GF-D8 (cell line): ENCODE data around the gene AK5.
"Not testable (repeated sequence)": the region's sequence is repeated elsewhere in the genome, so short reads cannot be mapped to it uniquely, and the experiment has no call there.

Source experiments
- DNase-seq: peaks from one replicate; lab custom pipeline; 2025; lab: John Stamatoyannopoulos, UW

The AK5 gene

DNA sequence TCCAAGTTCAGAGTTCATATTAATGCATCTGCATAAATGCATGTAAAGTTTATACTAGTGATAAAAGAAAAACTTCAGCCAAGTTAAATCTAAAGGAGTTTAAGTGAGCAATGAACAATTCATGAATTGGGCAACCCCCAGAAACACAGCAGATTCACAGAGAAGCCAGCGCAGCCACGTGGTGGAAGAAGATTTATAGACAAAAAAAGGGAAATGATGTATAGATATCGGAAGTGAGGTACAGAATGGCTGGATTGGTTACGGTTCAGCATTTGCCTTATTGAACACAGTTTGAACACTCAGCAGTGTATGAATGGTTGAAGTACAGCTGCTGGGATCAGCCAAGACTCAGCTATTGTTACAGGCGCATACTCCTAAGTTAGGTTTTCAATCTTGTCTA, 5.7 kb downstream of the AK5 start:
- no peak for DNase-seq

DNA sequence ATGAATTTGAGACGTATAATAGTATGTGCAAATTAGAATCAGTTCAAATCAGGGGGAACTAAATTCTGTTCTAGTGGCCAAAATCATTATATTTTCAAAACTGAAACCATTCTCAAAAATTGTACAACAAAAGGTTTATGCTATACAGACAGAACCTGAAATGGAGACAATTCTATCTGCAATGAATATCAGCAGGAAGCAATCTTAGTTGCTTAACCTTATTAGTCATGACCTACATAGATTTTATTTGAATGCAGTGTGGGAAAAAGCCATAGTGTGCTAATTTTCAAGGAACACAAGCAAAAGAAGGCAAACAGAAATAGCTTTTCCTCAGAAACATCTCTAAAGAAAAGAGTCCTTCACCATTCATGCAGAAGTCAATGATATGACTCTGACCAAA, 6.5 kb downstream of the AK5 start:
- DNase-seq, result no peak

DNA sequence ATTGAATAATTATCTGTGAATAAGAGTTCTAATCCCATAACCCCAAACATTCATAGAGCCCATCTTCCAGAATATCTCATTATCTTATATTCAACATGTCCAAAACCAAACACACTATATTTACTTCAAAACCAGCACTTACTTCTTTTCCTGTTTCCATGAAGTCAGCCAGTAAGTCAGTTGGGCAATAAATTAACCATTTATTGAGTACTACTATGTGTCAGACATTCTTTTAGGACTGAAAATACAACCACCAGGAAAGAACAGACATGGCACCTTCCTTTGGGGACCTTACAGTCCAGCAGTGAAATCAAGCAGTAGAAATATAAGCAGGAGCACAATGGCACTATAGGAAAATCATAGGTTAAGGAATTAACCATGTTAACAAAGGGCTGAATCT, 8.8 kb downstream of the AK5 start:
- DNase-seq, result no peak

DNA sequence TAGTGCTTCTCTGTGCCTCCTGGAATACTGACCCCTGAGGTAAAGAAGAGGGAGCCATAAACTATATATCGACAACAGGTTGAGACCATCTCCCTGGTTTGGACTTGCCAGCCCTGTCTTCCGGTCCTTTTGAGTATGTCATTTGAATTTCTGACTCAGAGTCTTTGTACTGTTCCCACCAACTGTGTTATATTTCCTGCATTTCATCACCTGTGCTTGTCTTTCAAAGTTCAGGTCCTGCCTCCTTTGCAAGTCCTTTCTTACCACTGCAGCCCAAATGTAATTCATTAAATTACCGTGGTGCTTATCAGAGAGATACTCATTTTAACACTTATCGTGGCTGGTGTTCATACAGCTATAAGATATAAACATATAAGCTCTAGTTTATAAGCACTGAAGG, 10.7 kb downstream of the AK5 start:
- DNase-seq, result no peak

DNA sequence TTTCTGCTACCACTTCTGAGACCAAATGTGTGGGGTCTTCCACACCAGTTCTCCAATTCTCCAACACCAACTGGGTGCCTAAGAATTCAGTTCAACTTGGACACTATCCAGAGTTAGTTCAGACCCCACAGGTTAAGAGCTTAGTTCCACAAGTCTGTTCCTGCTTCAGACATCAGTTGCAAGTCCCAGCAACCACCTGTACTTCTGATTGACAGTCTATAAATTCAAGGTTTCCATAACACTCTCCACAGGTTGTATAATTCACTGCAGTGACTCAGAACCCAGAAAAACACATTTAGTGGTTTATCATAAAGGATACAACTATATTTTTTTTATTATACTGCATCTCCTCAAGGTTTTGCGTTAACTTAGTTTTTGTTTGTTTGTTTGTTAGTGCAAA, 18.7 kb downstream of the AK5 start:
- DNase-seq, result no peak

DNA sequence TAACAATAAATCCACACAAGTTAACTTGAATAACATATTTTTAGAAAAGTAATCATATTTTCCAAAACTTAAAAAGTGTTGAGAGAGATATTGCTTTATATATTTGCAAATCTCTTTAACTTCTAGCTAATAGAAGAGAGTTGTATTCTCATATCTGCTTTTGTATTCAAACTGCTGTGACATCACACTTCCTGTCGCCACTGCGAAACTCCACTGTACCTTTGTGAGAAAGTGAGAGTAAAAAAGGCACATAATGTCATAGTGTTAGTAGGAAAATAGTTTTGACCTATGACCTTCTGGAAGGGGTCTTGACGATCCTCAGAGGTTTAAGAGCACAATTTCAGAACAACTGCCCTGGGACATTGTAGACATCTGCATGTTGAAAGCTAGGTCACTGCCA, 21.6 kb downstream of the AK5 start:
- no peak for DNase-seq

DNA sequence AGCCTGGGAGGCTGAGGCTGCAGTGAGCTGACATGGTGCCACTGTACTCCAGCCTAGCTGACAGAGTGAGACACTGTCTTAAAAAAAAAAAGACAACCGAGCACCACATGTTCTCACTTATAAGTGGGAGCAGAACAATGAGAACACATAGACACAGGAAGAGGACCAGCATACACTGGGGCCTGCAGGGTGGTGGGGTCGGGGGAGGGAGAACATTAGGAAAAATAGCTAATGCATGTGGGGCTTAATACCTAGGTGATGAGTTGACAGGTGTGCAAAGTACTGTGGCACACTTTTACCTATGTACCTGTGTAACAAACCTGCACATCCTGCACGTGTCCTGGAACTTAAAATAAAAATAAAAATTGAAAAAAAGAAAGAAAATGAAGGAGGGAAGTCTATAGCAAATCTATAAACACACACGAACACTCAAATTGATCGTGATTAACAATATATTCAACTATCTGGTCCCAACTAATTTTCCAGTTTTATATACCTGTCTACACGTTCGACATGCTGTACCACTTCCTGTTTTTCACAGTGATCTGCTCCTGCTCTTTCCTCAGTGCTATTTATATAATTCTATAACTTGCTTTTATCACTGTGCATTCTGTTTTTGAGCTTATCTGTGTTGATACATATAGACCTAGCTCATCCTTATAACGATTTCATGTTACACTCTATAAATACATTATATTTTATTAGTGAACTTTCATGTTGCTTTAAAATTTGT, 27.2 kb downstream of the AK5 start:
- DNase-seq, result no peak

DNA sequence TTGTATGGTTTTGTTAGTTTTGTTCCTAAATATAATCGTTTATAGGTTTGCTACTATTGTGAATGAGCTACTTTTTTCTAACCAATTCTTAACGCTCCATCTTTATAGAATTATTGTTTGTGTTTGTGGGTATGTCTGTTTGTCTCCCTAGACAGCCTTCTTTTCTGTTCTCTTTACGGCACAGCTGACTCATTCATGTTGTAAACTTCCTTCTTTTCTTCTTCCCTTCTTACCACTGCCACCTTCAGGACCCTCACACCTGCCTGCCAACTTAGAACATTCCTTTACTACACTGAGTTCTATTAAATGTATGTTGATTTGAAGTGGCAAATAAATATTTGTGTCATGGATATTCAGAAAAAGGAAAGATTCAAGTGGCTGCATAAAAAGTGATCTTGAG, 29.1 kb downstream of the AK5 start:
- DNase-seq, result no peak

DNA sequence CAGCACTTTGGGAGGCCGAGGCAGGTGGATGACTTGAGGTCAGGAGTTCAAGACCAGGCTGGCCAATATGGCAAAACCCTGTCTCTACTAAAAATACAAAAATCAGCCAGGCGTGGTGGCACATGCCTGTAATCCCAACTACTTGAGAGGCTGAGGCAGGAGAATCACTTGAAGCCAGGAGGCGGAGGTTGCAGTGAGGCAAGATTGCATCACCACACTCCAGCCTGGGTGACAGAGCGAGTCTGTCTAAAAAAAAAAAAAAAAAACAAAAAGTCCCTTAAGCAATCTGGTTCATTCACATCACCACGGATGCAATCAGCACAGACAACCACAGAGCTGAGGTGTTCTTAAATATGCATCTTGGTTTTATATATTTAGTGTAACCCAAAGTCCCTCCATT, 30.5 kb downstream of the AK5 start:
- not testable (repeated sequence) for DNase-seq

DNA sequence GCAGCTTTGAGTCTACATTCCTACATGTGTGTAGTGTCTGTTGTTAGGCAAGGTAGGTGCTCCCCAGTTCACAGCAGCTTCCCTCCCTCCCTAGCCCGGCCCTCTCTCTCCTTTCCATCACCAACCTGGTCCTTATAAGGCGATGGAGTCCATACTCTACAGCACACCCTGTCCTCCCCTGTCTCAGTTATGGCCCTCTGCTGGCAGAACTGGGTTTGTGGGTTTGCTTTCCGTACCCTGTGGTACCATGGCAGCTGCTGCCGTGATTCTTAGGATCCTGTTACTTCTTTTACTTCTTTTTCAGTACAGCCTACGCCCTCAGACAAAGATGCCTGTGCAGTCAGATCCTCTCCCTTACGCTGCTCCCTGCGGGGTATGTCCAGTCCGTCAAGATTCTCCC, 31.7 kb downstream of the AK5 start:
- DNase-seq, result no peak

DNA sequence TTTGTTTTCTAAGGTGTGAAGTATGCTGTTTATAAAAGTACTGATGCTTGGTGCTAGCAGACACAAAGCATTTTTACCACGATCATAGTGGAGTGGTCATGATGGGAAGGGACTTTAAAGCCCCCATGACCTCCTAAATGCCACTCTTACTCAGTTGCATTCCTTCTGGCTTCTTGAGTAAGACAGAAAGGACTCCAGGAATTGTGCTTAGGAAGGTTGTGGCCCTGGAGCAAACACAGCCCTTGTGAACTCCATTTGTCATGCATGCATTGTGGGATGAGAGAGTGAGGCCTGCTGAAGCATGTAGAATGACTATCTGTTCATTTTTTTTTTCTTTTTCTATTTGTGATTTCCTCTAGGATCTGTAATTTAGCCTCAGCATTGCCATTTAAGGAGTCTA, 34.2 kb downstream of the AK5 start:
- DNase-seq, result no peak

DNA sequence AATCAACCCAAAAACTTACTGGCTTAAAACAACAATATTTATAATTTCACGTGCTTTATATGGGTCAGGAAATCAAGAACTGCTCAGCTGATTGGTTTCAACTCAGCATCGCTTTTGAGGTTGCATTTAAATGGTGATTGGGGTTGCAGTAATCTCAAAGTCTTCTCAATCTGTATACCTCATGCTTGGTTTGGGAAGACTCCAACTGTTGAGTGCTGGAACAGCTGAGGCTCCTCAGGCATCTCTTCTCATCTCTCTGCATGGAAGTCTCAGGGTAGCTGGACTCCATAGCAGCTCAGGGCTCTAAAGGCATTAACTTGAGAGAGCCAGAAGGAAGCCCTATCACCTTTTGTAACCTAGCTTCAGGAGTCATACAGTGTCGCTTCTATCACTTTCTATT, 35.1 kb downstream of the AK5 start:
- DNase-seq, result no peak

DNA sequence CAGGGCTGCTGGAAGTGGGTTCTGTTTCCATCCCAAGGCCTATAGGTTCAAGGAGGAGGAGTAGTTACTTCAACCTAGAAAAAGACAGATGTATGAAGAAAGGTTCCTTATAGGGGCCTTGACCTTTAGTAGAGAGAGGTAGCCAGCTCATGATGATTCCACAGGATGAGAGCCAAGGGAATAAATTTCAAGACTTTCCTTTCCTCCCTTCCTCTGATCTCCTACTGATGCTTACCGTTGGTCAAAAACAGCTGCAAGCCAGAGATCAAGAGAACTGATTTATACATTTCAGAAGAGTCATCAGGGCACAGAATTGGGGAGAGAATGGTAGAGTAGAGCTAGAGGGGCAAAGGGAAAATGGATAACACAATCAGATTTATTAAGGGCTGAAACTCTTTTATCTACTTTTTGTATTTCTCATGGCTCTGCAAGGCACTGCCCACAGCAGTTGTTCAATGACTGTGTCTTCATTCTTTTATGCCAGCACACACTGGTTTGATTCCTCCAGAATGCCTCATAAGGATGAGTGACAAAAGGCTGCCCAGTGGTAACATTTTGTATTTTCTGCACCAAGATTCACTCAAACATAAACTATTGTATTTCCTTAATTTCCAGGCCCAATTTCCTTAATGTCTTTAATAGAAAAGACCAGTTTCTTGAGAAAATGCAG, 37.4 kb downstream of the AK5 start:
- DNase-seq, result no peak

DNA sequence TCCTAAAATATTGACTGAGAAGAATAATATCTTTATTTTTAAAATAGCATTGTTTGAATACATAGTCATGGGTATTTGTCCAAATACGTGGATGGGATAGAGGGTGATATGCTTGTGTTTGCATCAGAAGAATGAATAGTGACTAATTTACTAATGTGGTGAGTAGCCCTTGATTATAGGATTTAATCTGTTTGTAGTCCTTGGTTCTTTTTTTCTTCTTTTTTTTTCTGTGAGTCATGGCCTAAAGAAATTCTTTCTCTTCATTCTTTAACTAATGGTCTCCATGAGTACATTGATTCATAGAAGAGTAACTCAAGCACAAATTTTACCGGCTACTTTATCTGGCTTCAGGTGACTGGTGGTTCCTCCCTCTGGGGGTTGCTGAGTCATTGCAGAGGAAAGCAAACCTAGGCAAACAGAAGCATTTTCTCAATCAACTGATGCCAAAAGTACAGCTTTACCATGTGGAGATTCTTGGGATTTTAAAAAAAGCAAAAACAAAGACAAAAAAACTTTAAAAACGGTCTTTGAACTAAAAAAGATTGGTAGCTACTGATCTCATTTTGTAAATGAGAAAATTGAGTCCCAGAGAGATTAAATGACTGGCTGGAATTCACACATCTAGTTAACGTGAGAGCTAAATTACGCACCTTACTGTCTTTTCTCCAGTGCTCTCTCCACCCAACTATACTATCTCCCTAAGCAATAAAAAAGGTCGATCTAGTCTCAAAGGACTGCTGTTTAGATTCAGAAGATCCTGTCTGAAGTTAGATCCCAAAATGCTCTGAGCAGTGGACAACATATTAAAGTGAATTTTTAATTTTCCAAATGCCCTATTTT, 40.5 kb downstream of the AK5 start:
- no peak for DNase-seq

DNA sequence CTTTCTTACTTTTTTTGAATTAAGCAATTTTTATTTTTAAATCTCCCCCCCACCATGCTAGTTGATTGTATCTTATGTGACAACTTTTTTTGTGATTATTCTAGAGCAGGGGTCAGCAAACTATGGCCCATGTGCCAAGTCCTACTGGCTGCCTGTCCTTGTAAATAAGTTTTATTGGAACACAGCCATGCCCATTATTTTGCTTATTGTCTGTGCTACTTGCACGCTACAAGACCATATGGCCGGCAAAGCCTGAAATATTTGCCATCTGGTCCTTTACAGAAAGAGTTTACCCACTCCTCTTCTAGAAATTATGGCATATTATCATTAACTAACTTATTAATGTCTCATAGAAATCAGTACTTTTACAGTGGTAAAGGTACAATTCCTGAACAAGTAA, 51.7 kb downstream of the AK5 start:
- DNase-seq, result no peak

DNA sequence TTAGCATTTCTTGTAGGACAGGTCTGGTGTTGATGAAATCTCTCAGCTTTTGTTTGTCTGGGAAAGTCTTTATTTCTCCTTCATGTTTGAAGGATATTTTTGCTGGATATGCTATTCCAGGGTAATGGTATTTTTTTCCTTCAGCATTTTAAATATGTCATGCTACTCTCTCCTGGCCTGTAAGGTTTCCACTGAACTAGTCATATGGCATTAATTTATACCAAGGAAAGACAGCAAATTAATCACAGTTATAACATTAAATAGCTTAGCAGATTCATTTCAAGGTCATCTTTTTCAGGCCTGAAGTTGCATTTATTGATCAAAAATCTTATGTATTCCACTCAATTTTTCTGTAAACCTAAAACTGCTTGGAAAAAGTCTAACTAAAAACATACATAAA, 54.9 kb downstream of the AK5 start:
- no peak for DNase-seq

DNA sequence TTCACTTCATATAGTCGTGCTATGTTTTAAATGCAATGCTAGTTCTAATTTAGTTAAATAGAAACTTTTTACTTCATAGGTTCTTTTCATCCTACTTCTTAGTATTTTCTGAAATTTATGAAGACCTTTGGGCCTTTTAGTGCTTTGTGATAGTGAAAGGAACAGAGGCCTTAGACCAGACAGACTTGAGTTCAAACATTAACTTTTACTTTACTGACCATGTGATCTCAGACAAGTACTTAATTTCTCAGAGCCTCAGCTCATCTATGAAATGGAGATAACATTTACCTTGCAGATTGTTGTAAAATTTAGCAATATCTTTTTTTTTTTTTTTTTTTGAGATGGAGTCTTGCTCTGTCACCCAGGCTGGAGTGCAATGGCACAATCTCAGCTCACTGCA, 57.5 kb downstream of the AK5 start:
- no peak for DNase-seq

DNA sequence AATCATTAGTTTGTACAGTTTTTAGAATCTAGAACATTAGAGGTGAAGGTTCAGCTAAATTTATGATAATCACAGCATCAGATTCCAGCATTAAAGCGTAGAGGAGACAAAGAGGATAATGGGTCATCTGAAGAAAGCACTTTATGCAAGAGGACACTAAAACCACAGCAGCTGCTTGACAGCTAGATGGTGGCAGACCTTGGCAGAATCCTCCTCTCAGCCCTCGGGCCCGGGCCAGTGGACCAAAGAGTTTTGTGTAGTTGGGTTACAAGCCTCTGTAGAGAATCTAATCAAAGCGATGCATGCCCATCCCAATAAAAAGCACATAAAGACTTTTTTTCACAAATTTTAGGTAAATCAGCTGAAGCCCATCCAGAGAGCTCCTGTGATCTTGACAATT, 59.4 kb downstream of the AK5 start:
- no peak for DNase-seq

DNA sequence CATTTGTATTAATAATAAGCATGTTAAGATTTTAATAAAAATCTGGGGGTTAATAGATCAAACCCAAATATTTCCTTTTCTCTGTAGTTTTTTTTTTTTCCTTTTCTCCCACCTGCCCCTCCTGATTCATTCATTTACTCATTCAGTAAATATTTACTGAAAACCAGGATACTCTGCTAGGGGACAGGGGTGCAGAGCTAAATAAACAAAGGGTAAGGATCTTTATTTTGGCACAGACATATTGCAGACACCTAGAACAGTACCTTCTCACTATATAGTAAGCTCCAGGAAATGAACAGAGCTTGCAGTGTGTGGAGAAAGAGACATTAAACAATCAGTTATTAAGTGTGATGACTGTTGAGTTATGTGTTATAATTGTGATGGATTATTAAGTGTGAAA, 60.9 kb downstream of the AK5 start:
- no peak for DNase-seq

DNA sequence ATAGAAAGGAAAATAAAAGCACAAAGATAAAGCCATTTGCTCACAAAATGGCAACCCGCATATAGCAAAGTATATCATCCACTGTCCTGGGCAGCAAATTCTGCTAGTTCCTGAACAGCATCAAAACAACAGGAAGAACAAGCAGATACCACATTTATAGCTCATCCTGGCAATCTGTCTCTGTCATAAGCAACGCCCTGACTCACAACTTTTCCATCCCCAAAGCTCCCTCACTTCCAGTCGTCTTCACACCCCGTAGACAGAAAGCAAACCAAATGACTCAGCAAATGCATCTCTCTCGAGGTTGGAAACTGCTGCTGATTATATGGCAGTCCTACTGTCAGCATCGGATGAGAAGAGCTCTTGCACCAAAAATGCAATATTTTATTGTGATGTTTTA, 65.8 kb downstream of the AK5 start:
- no peak for DNase-seq

DNA sequence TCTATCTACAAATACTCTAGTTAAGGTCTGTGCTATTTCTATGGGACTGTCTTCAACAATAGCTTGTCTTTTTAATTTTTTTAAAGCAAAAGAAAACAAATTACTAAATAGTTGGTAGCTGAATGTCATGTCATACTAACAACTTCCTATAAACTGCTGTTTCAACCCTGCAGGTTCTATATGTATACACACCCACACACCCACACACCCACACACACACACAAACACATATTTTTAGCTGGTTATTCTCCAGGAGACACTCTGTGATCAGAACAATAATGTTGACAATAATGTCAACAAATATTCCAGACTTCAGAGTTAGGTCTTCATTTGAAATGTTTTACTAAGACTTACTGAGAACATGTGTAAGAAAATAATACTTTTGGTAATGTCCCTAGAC, 66.7 kb downstream of the AK5 start:
- no peak for DNase-seq

DNA sequence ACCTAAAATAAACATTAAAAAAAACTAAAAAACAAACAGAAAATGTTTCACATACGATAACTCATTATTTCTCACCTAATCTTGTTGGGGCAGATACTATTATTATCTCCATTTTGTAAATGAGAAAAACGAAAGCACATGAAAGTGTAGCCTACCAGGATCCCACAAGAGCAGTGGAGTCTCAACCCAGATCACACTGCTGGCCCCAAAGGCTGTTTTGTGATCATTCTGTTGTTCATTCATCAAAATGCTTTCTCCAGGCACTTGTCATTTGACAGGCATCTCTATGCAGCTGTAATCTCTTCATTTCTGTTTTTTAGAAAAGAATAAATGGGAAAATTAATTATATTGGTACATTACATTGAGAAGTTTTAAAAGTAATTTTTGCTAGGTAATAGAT, 67.5 kb downstream of the AK5 start:
- DNase-seq, result no peak
